Activated CD4-positive, alpha-beta T cell treated with anti-CD3 and anti-CD28 coated beads, Interleukin-2, amount 50 U/mL, for 48 hours (primary cell): ENCODE data around the gene KCNC4.

Experiments used
- DNase-seq, 2 experiments: peaks; one replicate each; pipeline ENCODE4 v3.0.0-alpha.2; 2020

KCNC4 gene

DNA sequence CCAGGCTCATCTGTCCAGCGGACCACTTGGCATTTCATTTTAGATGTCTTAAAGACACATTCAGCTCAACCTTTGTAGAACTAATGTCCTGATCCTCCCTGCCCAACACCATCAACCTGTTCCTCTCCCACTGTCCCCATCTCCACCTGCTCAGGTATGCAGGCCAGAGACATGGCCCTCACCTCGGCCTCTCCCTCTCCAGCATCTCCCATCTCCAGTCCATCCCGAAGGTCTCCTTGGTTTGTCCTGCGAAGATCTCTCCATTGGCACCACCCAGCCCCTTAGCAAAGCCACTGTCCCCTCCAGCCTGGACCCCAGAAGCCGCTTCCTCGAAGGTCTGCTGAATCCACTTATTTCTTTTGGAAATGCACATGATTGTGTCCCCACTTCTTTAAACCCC, 20.9 kb upstream of the KCNC4 start:
- DNase-seq, result no peak

DNA sequence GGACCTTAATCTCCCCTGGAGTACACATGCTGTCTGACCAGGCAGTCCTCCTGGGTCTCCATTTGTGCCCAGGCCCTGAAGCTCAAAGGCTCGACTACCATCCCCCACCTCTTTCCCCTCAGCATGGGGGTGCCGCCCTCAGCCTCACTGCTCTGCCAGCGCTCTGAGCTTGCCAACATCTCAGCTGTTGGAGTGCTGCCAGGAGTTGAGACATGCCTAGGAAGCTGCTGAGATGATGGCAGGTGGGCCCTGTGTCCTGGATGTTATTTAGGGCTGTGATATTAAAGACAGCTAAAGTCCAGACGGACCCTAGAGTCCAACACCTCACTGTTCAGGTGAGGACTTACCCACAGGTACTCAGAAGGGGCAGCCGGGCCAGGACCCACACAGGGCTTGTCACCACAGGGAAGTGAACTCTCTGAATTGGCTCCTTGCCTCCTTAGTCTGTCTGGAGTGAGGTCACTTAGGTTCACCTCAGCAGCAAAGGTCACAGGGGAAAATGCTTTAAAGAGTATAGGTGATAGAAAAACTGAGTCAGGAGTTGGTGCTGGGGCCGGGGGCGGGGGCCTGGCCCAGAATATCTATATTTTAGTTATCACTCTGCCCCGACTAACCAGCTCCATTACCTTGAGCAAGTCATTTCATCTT, 19.7 kb upstream of the KCNC4 start:
- DNase-seq, result no peak

GRCh38 chr1:110192541-110192940, 17.6 kb upstream of the KCNC4 start:
- no peak for DNase-seq

GRCh38 chr1:110195196-110195595, 14.9 kb upstream of the KCNC4 start:
- no peak for DNase-seq

DNA sequence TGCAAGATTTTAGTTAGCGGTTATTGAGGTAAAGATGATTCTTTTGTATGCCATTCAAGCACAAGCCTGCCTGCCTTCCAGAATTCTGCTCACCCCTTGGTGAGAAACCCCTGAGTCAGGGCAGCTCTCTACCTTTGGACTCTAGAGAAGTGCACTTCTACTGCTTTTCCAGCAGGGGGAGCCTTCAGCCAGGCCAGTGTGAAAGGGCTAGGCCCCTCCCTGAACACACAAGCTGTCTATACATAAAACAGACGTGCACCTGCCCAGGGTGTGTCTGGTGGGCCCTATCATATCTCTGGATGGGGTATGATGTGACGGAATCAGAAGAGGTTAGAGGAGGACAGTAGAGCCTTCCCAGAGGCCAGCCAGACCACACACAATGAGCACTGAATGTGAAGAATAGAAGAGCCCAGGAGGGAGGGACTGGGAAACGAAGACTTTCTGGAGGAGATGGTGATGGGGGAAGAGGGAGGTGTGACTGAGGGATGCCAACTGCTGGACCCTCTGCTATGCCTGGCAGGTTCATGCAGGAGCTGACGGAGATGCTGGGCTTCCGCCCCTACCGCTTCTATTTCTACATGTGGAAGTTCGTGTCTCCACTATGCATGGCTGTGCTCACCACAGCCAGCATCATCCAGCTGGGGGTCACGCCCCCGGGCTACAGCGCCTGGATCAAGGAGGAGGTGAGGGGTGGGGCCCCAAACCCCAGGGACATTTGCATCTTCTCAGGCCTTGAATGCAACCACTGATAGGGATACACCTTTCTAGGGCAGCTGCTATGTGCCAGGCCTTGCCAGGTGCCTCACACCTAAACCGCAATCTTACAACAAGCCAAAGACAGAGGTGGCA, 13.0 kb upstream of the KCNC4 start:
- DNase-seq, result peak in 1 of 2 experiments; percentile 50

GRCh38 chr1:110197905-110198629, 12.0 kb upstream of the KCNC4 start:
- no peak for DNase-seq

GRCh38 chr1:110198746-110199145, 11.4 kb upstream of the KCNC4 start:
- no peak for DNase-seq

GRCh38 chr1:110200190-110200589, 9.9 kb upstream of the KCNC4 start:
- no peak for DNase-seq

- no peak for DNase-seq
Observed at GRCh38 chr1:110200666-110201065, 9.4 kb upstream of the KCNC4 start.

- no peak for DNase-seq
Observed at GRCh38 chr1:110201157-110201825, 8.8 kb upstream of the KCNC4 start.

- DNase-seq, result peak; percentile 66 to 75
Observed at GRCh38 chr1:110203021-110203661, 7.0 kb upstream of the KCNC4 start.

- no peak for DNase-seq
Observed at GRCh38 chr1:110205156-110205555, 5.0 kb upstream of the KCNC4 start.

DNA sequence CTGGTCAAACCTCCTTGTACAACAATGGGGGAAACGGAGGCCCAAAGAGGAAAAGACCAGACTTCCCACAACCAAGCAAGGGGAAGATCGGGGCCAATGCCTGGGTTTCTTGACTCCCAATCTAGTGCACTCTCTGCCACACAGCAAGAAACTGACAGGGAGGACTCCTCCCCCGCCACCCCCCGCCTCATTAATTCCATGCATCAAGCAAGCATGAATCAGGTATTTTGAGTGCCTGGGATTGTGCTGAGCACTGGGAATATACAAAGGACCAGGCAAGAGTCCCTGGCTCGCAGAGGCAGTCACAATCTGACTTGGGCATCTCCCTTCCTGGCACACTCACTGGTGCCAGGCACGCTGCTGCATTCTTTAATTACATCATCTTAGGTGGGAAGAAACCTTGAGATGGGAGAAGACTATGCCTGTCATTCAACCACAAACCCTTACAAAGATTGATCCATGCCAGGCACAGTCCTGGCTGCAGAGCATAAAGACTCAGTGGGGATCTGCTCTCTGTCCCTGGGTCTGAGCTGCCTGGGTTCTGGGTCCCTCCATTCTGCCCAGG, 4.4 kb upstream of the KCNC4 start:
- DNase-seq, result no peak

DNA sequence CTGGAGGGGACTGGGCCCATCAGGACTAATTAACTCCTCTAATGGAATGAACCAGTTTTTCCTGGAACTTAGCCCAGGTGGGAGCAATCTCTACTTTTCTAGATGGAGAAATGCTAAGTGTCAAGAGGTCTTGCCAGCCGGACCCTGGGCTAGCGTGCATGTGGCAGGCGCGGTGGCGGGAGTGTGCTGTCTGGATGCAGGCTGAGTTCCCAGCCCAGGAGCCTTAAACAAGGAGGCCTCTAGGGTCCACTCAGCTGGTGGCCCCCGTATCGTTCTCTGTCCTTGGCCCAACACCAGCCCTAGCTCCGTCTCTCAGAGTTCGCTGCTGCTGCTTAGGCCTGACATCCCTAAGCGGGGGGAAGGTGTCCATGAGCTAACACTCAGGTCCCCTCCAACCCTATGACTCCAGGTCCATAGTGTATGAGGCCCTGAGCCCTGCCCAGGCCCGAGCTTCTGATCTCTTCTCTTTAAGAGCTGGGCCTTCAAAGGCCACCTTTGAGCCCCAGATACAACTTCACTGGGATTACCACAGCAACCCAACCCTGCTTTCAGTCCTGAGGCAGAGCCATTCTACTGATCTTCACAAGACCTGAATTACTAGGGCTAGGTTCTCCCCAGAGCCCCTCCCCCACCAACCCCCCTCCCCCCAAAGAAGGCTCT, 3.7 kb upstream of the KCNC4 start:
- no peak for DNase-seq

GRCh38 chr1:110207831-110208230, 2.3 kb upstream of the KCNC4 start:
- peak; percentile 80 to 86 for DNase-seq

GRCh38 chr1:110208916-110209645, 1.0 kb upstream of the KCNC4 start:
- DNase-seq, result no peak

DNA sequence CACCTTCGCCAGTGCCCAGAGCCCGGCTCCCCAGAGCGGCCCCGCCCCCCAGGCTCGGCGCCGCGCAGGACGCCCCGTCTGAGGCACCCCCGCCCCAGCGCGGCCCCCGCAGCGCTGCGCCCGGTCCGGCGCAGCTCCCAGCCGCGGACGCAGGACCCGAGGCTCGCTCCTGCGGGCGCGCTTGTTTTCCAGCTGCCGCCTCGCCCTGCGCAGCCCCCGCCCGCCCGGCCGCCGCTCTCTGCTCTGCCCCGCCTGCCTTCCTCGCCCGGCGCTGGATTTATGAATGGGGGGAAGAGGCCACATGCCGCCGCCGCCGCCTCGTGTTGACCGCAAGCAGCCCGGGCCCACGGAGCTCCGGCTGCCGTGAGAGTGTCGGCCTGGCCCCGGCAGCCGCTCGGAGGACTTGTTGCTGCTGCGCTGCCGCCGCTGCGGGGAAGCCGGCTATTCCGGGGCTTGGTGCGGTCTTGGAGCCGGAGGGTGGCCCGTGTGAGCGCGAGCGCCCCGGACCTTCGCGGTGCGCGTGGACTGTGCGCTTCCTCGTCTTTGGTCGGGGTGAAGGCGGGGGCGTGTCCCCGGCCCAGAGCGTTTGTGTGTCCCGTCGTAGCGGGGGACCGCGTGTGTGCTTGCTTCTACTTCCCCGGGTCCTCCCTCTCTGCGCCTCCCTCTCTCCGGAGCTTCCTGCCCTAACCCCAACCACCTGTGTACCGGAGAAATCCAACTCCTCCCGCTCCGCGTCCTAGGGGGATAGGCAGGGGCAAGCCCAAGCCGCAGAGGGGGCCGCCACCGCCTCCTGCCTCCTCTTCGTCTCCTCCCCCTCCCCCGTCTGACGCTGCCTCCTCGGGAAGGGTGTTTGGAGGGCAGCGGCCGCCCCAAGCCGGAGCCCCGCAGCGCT, 736 bp downstream of the KCNC4 start:
- DNase-seq, result peak; percentile 60 to 66

DNA sequence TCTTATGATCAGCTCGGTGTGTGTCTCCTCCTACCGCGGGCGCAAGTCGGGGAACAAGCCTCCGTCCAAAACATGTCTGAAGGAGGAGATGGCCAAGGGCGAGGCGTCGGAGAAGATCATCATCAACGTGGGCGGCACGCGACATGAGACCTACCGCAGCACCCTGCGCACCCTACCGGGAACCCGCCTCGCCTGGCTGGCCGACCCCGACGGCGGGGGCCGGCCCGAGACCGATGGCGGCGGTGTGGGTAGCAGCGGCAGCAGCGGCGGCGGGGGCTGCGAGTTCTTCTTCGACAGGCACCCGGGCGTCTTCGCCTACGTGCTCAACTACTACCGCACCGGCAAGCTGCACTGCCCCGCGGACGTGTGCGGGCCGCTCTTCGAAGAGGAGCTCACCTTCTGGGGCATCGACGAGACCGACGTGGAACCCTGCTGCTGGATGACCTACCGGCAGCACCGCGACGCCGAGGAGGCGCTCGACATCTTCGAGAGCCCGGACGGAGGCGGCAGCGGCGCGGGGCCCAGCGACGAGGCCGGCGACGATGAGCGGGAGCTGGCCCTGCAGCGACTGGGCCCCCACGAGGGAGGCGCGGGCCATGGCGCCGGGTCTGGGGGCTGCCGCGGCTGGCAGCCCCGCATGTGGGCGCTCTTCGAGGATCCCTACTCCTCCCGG, 1.5 kb downstream of the KCNC4 start:
- DNase-seq, result peak; percentile 45 to 54
